Omental fat pad (tissue), 4 donors: ENCODE results near the gene MCAT. TPM values are rescaled to one million over a fixed set of nuclear protein-coding genes. Genes with fewer than 3 reads are reported as not detected.

ENCODE experiments used
- ATAC-seq: fragments of 150-250 bp; one replicate; pipeline ENCODE4 v1.9.1; 2016; ENCODE audit warnings: mild to moderate bottlenecking, moderate library complexity; ENCODE audit not compliant: low FRiP score
- DNase-seq: peaks from one replicate; pipeline ENCODE4 v3.0.0-alpha.2; 2019; ENCODE audit warnings: low spot score
- CTCF ChIP-seq, 3 donors: fragments of 450-650 bp; IDR thresholded peaks; one replicate each; pipeline ENCODE4 v1.5.1; 2016 to 2017; ENCODE audit warnings: antibody characterized with exemption in 3 of 3, mild to moderate bottlenecking in 3 of 3, moderate library complexity in 2 of 3
- total RNA-seq, 4 donors: library from RNA; depleted of rRNA; stranded (reverse); fragments of >200 nt; gene quantifications; one replicate each; pipeline ENCODE4 v1.1.0, GENCODE V29; 2016

MCAT gene
- total RNA-seq, 4 donors from 2014 or later = 19.3 to 28.6 (median 25.2) TPM

- TF ChIP-seq CTCF (IDR thresholded peaks at IDR 0.05) = no peak
- ATAC-seq (no peak), DNase-seq (no peak)
Observed at GRCh38 chr22:43172191-43172590, 29.0 kb upstream of the MCAT start.

GRCh38 chr22:43171607-43172006 lies 28.4 kb upstream of the MCAT start:
- no peak for DNase-seq
- TF ChIP-seq CTCF (IDR thresholded peaks at IDR 0.05) = no peak

GRCh38 chr22:43171019-43171491 lies 27.9 kb upstream of the MCAT start:
- no peak for TF ChIP-seq CTCF (IDR thresholded peaks at IDR 0.05)
- ATAC-seq = no peak
- no peak for DNase-seq

More at GRCh38 chr22:43171607-43172006, 28.4 kb upstream of the MCAT start:
- no peak for ATAC-seq

GRCh38 chr22:43170131-43170480 lies 26.9 kb upstream of the MCAT start:
- DNase-seq = no peak
- TF ChIP-seq CTCF (IDR thresholded peaks at IDR 0.05) = no peak
- ATAC-seq = no peak

GRCh38 chr22:43169310-43170130 lies 26.3 kb upstream of the MCAT start:
- no peak for ATAC-seq
- no peak for TF ChIP-seq CTCF (IDR thresholded peaks at IDR 0.05)
- no peak for DNase-seq

- DNase-seq = no peak
- ATAC-seq = no peak
- no peak for TF ChIP-seq CTCF (IDR thresholded peaks at IDR 0.05)
Observed at GRCh38 chr22:43168471-43169309, 25.5 kb upstream of the MCAT start.
